NCI-H510A (cell line): ENCODE results near the gene FKBP8.
"Not testable (repeated sequence)": the region's sequence is repeated elsewhere in the genome, so short reads cannot be mapped to it uniquely, and the experiment has no call there.

ENCODE experiments used
- DNase-seq: peaks from one replicate; lab custom pipeline; 2025; lab: John Stamatoyannopoulos, UW

The FKBP8 gene

GRCh38 chr19:18542941-18543813 lies at the start of gene FKBP8:
TSS of gene FKBP8 (minus strand) at chr19:18543573. CDS start at chr19:18541970, 1,603 bp downstream.
- peak; percentile 80 for DNase-seq

- not testable (repeated sequence) for DNase-seq
Observed at GRCh38 chr19:18592732-18593131, 49.4 kb upstream of the FKBP8 start.

GRCh38 chr19:18591735-18592385 lies 48.5 kb upstream of the FKBP8 start:
- no peak for DNase-seq

- DNase-seq = peak; percentile 96
Observed at GRCh38 chr19:18590273-18591272, 47.2 kb upstream of the FKBP8 start.

- DNase-seq = peak; percentile 77
Observed at GRCh38 chr19:18589380-18590272, 46.3 kb upstream of the FKBP8 start.

GRCh38 chr19:18588611-18589379 lies 45.4 kb upstream of the FKBP8 start, which contains the start of gene REX1BD:
TSS of gene REX1BD (plus strand) at chr19:18588798. CDS start at chr19:18588802, 4 bp downstream.
- DNase-seq = peak; percentile 72

GRCh38 chr19:18587962-18588610 lies 44.7 kb upstream of the FKBP8 start:
- no peak for DNase-seq

GRCh38 chr19:18587561-18587960 lies 44.2 kb upstream of the FKBP8 start:
- no peak for DNase-seq

GRCh38 chr19:18586306-18586705 lies 42.9 kb upstream of the FKBP8 start:
- DNase-seq = no peak

- no peak for DNase-seq
Observed at GRCh38 chr19:18580311-18580710, 36.9 kb upstream of the FKBP8 start.

GRCh38 chr19:18577365-18577914 lies 34.1 kb upstream of the FKBP8 start:
- no peak for DNase-seq

- DNase-seq = no peak
Observed at GRCh38 chr19:18576383-18576782, 33.0 kb upstream of the FKBP8 start.

GRCh38 chr19:18574691-18575291 lies 31.4 kb upstream of the FKBP8 start:
- no peak for DNase-seq

GRCh38 chr19:18571564-18572344 lies 28.4 kb upstream of the FKBP8 start, which contains the start of gene UBA52:
TSS of gene UBA52 (plus strand) at chr19:18571857. CDS start at chr19:18573301, 1,444 bp downstream.
- peak; percentile 96 for DNase-seq

- DNase-seq = no peak
Observed at GRCh38 chr19:18568367-18568766, 25.0 kb upstream of the FKBP8 start.

- DNase-seq = no peak
Observed at GRCh38 chr19:18566953-18567352, 23.6 kb upstream of the FKBP8 start.

GRCh38 chr19:18562086-18562485 lies 18.7 kb upstream of the FKBP8 start:
- no peak for DNase-seq

- no peak for DNase-seq
Observed at GRCh38 chr19:18559685-18560084, 16.3 kb upstream of the FKBP8 start.
